Lung (tissue), 12 donors: ENCODE results near the gene ELF1. TPM values are rescaled to one million over a fixed set of nuclear protein-coding genes. Genes with fewer than 3 reads are reported as not detected.
"Not testable (repeated sequence)": the region's sequence is repeated elsewhere in the genome, so short reads cannot be mapped to it uniquely, and the experiment has no call there.

Experiments used
- ATAC-seq: fragments of 200-7000 bp; cut with Tn5 transposase; one replicate; pipeline ENCODE4 v1.9.1; 2020; ENCODE audit warnings: moderate number of reproducible peaks; ENCODE audit not compliant: insufficient read depth, low FRiP score
- DNase-seq, 3 donors: peaks; one replicate each; pipeline ENCODE4 v3.0.0-alpha.2; 2013 to 2017
- H3K27ac ChIP-seq, 2 donors: one replicate each; pipeline ENCODE4 v1.5.1; 2013; ENCODE audit warnings: mild to moderate bottlenecking in 2 of 2, moderate library complexity in 2 of 2, control low read depth in 1 of 2, inconsistent platforms in 1 of 2, low read depth in 1 of 2, low read length in 1 of 2
- H3K27me3 ChIP-seq, 3 donors: one replicate each; pipeline ENCODE4 v1.5.1; 2013; ENCODE audit warnings: low read length in 2 of 3; ENCODE audit not compliant: control insufficient read depth in 3 of 3, insufficient read depth in 3 of 3
- H3K36me3 ChIP-seq, 4 donors: one replicate each; pipeline ENCODE4 v1.5.1; 2013; ENCODE audit warnings: low read length in 4 of 4, mild to moderate bottlenecking in 1 of 4, moderate library complexity in 1 of 4; ENCODE audit not compliant: control insufficient read depth in 4 of 4, insufficient read depth in 4 of 4
- H3K4me1 ChIP-seq, 5 donors: one replicate each; pipeline ENCODE4 v1.5.1; 2013; ENCODE audit warnings: low read length in 5 of 5, mild to moderate bottlenecking in 2 of 5, moderate library complexity in 1 of 5; ENCODE audit not compliant: control insufficient read depth in 5 of 5, insufficient read depth in 5 of 5
- H3K4me3 ChIP-seq: one replicate; pipeline ENCODE4 v1.5.1; 2013; ENCODE audit warnings: mild to moderate bottlenecking, control low read depth, moderate library complexity
- H3K9ac ChIP-seq, 2 donors: one replicate each; pipeline ENCODE4 v1.5.1; 2013; ENCODE audit warnings: low read length in 2 of 2, control low read depth in 1 of 2; ENCODE audit not compliant: insufficient read depth in 1 of 2
- H3K9me3 ChIP-seq, 4 donors: one replicate each; pipeline ENCODE4 v1.5.1; 2013; ENCODE audit warnings: low read length in 3 of 4, mild to moderate bottlenecking in 1 of 4, moderate library complexity in 1 of 4; ENCODE audit not compliant: control insufficient read depth in 4 of 4, insufficient read depth in 3 of 4
- WGBS, 2 donors: extraction: QIAGEN DNeasy Blood & Tissue Kit; methylation state at CpG; one replicate each; pipeline ENCODE4 v1.1.7; 2013; 5-methylcytosine and 5-hydroxymethylcytosine counted together
- polyA plus RNA-seq, 2 donors: library from polyadenylated mRNA; stranded (reverse); fragments of 200-250 nt; gene quantifications; one replicate each; pipeline ENCODE4 v1.2.1, GENCODE V29; 2013
- total RNA-seq, 2 donors: library from RNA; depleted of rRNA in 1 of 2; stranded (reverse); fragments of >200 nt in 1 of 2; gene quantifications; one replicate each; pipeline ENCODE4 v1.2.1, GENCODE V29; 2014 to 2021
- TF ChIP-seq, protein P1 (sequence below): IDR thresholded peaks from 2 replicates; pipeline ENCODE4 v1.5.1; 2012; ENCODE audit warnings: mild to moderate bottlenecking; ENCODE audit errors: control extremely low read depth, extremely low read depth
- donor health status: control.
- donor health status: control.
- donor health status: Bipolar disorder and iron deficiency.
- donor health status: healthy.
- donor health status: DM: yes; HTN: yes; CAD: no.

The ELF1 gene
- total and polyA plus RNA-seq, 4 donors: 10.8 to 107 (median 63.6) TPM

DNA sequence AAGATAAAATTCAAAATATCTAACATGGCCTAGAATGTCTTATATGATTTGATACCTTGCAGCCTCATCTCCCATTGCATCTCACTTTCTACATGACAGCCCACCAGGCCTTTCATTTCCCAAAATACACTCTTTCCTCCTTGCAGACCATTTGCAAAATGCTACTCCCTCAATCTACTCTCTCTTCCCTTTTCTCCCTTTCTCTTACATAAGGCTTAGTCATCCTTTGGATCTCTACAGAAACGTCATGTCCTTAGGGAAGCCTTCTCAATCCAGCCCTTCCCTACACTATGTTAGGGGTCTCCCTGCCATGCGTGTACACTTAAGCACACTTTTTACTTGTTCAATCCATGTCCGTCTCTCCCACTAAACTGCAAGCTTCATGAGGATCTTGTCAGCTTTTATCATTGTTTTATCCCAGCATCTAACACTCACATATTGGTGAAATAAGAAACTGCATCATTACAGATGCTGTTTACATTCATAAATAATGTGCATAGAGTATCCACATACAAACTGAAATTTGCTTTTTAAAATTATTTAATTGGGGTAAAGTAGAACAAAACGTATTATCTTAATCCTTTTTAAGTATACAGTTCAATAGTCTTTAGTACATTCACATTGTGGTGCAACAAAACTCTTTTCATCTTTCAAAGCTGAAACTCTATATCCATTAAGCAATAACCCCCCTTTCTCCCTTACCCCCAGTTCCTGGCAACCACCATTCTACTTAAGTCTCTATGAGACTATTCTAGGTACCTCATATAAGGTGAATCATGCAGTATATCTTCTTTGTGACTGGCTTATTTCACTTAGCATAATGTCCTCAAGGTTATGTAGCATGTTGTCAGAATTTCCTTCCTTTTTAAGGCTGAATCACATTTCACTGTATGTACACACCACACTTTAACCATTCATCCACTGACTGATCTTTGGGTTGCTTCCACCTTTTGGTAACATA, 30.6 kb upstream of the ELF1 start:
- H3K4me3 ChIP-seq: no peak overlapping the region
- DNase-seq: no peak
- no peak overlapping the region for H3K27ac ChIP-seq
- ATAC-seq: peak; percentile 58
- no peaks in the 10 kb centered on the region for H3K27me3 ChIP-seq
- peaks cover 0 to 4% (median 1%) of the 10 kb centered on the region in 4 donors for H3K9me3 ChIP-seq
- H3K36me3 ChIP-seq: peaks cover 0 to 13% (median under 1%) of the 10 kb centered on the region in 4 donors
- peaks cover 0 to 31% (median 3%) of the 10 kb centered on the region in 5 donors for H3K4me1 ChIP-seq
- WGBS, 2 donors: 71 to 84% methylated on average over 4 of the region's 4 CpGs
- H3K9ac ChIP-seq: no peak overlapping the region
- TF ChIP-seq, protein P1, sequence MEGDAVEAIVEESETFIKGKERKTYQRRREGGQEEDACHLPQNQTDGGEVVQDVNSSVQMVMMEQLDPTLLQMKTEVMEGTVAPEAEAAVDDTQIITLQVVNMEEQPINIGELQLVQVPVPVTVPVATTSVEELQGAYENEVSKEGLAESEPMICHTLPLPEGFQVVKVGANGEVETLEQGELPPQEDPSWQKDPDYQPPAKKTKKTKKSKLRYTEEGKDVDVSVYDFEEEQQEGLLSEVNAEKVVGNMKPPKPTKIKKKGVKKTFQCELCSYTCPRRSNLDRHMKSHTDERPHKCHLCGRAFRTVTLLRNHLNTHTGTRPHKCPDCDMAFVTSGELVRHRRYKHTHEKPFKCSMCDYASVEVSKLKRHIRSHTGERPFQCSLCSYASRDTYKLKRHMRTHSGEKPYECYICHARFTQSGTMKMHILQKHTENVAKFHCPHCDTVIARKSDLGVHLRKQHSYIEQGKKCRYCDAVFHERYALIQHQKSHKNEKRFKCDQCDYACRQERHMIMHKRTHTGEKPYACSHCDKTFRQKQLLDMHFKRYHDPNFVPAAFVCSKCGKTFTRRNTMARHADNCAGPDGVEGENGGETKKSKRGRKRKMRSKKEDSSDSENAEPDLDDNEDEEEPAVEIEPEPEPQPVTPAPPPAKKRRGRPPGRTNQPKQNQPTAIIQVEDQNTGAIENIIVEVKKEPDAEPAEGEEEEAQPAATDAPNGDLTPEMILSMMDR: no peak

DNA sequence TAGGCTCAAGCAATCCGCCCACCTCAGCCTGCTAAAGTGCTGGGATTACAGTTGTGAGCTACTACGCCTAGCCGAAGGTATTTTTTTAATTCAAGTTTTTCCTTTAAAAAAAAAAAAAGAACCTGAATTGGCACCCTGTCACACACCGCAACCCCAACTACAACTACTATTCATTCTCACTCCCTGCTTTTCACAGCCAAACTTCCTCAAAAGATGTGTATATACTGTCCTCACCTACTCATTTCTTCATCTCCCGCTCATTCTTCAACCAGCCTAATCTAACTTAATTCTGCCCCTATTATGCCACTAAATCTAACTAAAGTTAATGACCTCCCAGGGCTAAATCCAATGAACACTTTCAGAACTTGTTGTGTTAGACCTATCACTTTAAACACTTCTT, 29.5 kb upstream of the ELF1 start:
- TF ChIP-seq, protein P1: no peak
- WGBS, 2 donors: 78 to 90% methylated on average over 5 of the region's 5 CpGs
- H3K9ac ChIP-seq: no peak overlapping the region
- H3K4me3 ChIP-seq: no peak overlapping the region
- peaks cover 0 to 13% (median under 1%) of the 10 kb centered on the region in 4 donors for H3K36me3 ChIP-seq
- peaks cover 0 to 23% (median 3%) of the 10 kb centered on the region in 5 donors for H3K4me1 ChIP-seq
- DNase-seq (no peak), ATAC-seq (no peak)
- H3K9me3 ChIP-seq: peaks cover 0 to 4% (median 1%) of the 10 kb centered on the region in 4 donors
- no peak overlapping the region for H3K27ac ChIP-seq
- H3K27me3 ChIP-seq: no peaks in the 10 kb centered on the region

DNA sequence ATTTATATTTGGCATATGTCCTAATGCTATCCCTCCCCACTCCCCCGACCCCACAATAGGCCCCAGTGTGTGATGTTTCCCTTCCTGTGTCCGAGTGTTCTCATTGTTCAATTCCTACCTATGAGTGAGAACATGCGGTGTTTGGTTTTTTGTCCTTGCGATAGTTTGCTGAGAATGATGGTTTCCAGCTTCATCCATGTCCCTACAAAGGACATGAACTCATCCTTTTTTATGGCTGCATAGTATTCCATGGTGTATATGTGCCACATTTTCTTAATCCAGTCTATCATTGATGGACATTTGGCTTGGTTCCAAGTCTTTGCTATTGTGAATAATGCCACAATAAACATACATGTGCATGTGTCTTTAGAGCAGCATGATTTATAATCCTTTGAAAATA, 23.3 kb upstream of the ELF1 start:
- DNase-seq, H3K9me3 ChIP-seq, H3K27me3 ChIP-seq, H3K27ac ChIP-seq, H3K4me1 ChIP-seq, ATAC-seq, H3K36me3 ChIP-seq, H3K4me3 ChIP-seq, H3K9ac ChIP-seq: not testable (repeated sequence)
- 97% methylated on average over 2 to 3 of the region's 4 CpGs for WGBS, 2 donors

DNA sequence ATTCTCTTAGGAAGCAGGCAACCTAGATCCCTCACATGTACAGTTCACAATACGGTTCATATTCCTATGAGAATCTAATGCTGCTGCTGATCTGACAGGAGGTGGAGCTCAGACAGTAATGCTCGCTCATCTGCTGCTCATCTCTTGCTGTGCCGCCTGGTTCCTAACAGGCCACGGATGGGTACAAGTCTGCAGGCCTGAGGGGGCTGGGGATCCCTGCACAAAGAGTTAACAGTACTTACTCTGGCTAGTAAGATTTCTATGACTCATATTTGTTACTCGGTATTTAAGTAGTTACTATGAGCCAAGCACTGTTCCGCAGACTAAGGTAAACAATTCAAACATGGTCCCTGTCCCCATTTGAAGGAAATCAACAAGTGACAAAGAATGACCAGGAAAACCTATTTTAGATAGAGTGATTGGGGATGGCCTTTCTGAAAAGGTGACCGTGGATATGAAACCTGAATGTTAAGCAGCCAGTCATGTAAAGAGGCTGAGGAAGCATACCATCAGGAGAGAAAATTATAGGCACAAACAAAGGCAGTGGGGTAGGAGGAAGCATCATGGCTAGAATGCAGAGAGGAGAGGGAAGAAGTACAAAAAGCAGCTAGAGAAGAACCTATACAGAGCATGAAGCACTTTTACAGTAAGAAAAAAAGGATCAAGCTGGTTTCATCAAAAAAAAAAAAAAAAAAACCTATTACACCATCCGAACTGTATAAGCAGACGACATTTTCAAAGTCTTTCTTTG, 21.6 kb upstream of the ELF1 start:
- Histone ChIP-seq H3K9ac (no peak overlapping the region), H3K4me3 (no peak overlapping the region), H3K27me3 (no peaks in the 10 kb centered on the region), H3K36me3 (no peaks in the 10 kb centered on the region), H3K4me1 (no peaks in the 10 kb centered on the region), H3K9me3 (no peaks in the 10 kb centered on the region), H3K27ac (no peak overlapping the region)
- WGBS, 2 donors: 77 to 79% methylated on average over 9 of the region's 9 CpGs
- TF ChIP-seq, protein P1: no peak
- no peak for DNase-seq
- no peak for ATAC-seq
